ENCODE results near the gene UNC45A. TPM values are rescaled to one million over a fixed set of nuclear protein-coding genes. Genes with fewer than 3 reads are reported as not detected.

Gene UNC45A
- total and polyA plus RNA-seq, 9 donors: 26.2 to 75.6 (median 53.2) TPM

- intact Hi-C loops (cut with DNase I): no loop called here
- 96 to 100% (median 97%) methylated on average over 4 of the region's 4 CpGs for WGBS, 3 donors
Measured at GRCh38 chr15:90990446-90990845, 55.4 kb downstream of the UNC45A start.

GRCh38 chr15:90991587-90992285, 56.7 kb downstream of the UNC45A start:
- Histone ChIP-seq H3K27ac (no peak overlapping the region), H3K36me3 (no peaks in the 10 kb centered on the region), H3K9me3 (no peaks in the 10 kb centered on the region), H3K4me1 (ENCODE audit: insufficient read depth) (no peaks in the 10 kb centered on the region), H3K27me3 (no peaks in the 10 kb centered on the region), H3K4me3 (no peak overlapping the region)
- DNase-seq: no peak
- 91 to 93% (median 93%) methylated on average over 6 of the region's 6 CpGs for WGBS, 3 donors
- no peak for TF ChIP-seq CTCF (IDR thresholded peaks at IDR 0.05)
- TF ChIP-seq EP300 (IDR thresholded peaks at IDR 0.05): no peak
- TF ChIP-seq POLR2A (IDR thresholded peaks at IDR 0.05): no peak
- intact Hi-C loops (cut with DNase I): no loop called here

More at GRCh38 chr15:90990446-90990845, 55.4 kb downstream of the UNC45A start:
- Histone ChIP-seq H3K4me3 (no peak overlapping the region), H3K27me3 (no peaks in the 10 kb centered on the region), H3K36me3 (no peaks in the 10 kb centered on the region), H3K4me1 (ENCODE audit: insufficient read depth) (no peaks in the 10 kb centered on the region), H3K27ac (no peak overlapping the region), H3K9me3 (no peaks in the 10 kb centered on the region)
- no peak for DNase-seq
- TF ChIP-seq EP300 (IDR thresholded peaks at IDR 0.05) (no peak), CTCF (IDR thresholded peaks at IDR 0.05) (no peak), POLR2A (IDR thresholded peaks at IDR 0.05) (no peak)

- DNase-seq: no peak
- H3K36me3 ChIP-seq: no peaks in the 10 kb centered on the region
- no peaks in the 10 kb centered on the region for H3K27me3 ChIP-seq
- intact Hi-C loops (cut with DNase I): no loop called here
- 1 to 2% (median 1%) methylated on average over 32 to 50 of the region's 50 CpGs for WGBS, 3 donors
- H3K4me1 ChIP-seq (ENCODE audit: insufficient read depth): no peaks in the 10 kb centered on the region
- no peaks in the 10 kb centered on the region for H3K9me3 ChIP-seq
- TF ChIP-seq CTCF (IDR thresholded peaks at IDR 0.05) (peak in 1 of 3 donors; percentile 5), EP300 (IDR thresholded peaks at IDR 0.05) (no peak)
- H3K4me3 ChIP-seq: peak overlapping the region; percentile 81
- peak overlapping the region; percentile 92 to 94 for H3K27ac ChIP-seq
Measured at GRCh38 chr15:90994059-90994416, 59.0 kb downstream of the UNC45A start.

DNA sequence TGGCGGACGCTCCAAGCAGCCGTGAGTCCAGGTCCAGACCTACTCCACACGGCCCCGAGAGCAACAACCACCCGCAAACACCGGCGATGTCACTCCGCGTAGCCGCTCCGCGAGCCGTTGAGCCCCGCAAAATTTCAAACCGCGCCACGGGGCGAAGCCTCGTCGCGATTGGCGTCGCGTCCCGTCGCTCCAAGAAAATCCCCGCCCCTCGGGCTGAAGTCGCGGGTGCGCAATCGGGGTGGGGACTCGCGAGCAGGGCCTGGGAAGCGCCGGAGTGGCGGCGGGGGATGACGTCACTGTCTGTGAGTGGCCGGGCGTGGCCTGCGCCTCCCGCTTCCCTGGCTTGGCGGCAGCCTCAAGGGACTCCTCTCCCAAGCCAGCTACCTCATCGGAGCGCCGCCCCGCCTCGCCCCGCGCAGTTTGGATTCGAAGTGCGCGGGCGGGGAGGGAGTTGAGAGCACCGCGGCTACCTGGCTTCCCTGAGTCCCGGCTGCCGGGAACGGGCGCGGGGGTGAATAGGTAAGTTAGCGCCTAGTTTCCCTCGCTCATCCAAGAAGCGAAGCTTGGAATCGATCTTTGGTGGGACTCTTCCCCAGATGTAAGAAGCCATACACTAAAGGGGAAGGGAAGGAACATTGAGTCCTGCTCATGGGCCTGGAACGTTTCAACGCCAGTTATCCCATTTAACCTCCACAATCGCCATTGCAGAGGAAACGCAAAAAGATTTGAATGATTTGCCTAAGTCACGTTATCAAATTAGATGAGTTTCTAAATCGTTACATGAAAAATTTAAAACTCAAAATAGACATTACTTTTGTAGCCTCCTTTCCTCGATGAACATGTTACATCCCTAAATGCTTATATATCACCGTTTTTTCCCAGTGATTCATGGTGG, 59.6 kb downstream of the UNC45A start, which contains the start of gene PRC1:
Gene PRC1, minus strand, starts transcription at position 119 of the 895 bp plus-strand sequence. Its CDS starts 118 bp downstream, at position 1.
- H3K4me1 ChIP-seq (ENCODE audit: insufficient read depth): no peaks in the 10 kb centered on the region
- TF ChIP-seq EP300 (IDR thresholded peaks at IDR 0.05): no peak
- TF ChIP-seq POLR2A (IDR thresholded peaks at IDR 0.05): peak; percentile 79
- H3K36me3 ChIP-seq: no peaks in the 10 kb centered on the region
- H3K4me3 ChIP-seq: peak within 1 kb of the TSS; percentile 81
- WGBS, 3 donors: 0 to 1% (median 0%) methylated on average over 65 to 75 of the region's 75 CpGs
- H3K9me3 ChIP-seq: no peaks in the 10 kb centered on the region
- H3K27ac ChIP-seq: peak within 1 kb of the TSS; percentile 92 to 94
- DNase-seq: peak; percentile 98 to 99 (median 98)
- no peaks in the 10 kb centered on the region for H3K27me3 ChIP-seq
- intact Hi-C loops (cut with DNase I): no loop called here

Data from ovary (tissue), 9 donors.